ENCODE measurements around the gene DCP1A. TPM values are rescaled to one million over a fixed set of nuclear protein-coding genes. Genes with fewer than 3 reads are reported as not detected.
A peak's percentile ranks its signal among the peaks of the same experiment; 100 is the strongest.

Gene DCP1A
- total and polyA plus RNA-seq, 2 experiments from 2014 or later = 19.3 to 32.0 TPM

DNA sequence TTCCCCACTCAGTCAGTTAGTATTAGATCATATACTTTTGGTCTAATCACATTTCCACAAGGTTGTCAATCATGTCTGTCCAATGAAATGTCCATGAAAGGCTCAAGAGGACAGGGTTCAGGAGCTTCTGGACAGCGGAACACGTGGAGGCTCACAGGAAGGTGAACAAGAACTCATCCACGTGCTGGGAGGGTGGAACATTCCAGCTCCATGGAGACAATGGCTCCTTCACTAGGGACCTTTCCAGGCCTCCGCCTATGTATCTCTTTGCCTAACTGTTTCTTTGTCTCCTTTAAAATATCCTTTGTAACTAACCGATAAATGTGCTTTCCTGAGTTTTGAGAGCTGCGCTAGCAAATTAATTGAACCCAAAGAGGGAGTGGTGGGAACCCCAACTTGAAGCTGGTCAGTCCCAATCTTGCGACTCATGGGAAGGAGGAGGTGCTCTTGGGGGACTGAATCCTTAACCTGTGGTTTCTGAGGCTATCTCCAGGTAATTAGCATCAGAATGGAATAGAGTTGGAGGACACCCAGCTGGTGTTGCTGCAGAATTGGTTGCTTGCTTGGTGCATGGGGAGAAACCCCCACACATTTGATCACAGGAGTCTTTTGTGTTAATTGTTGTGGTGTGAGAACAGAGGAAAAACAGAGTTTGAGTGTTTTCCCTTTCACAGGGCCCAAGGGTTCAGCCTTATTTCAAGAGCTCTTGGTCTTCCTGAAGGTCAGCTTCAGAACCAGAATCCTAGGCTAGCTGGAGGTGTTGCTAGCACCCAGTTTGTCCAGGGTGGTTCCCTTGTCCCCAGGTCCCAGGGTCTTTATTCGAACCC, 88.5 kb downstream of the DCP1A start (continued):
- TF ChIP-seq REST (IDR thresholded peaks at IDR 0.05; ENCODE audit: unreplicated experiment) (no peak), ZNF114 (CRISPR knock-in tag; IDR thresholded peaks at IDR 0.05) (no peak), CTCF (conservative IDR thresholded peaks at IDR 0.05; ENCODE audit: low read depth in 2 of 2) (peak in 1 of 2 experiments; percentile 51; a peak in 2 of 4 replicates)
- TF ChIP-seq, protein P1, sequence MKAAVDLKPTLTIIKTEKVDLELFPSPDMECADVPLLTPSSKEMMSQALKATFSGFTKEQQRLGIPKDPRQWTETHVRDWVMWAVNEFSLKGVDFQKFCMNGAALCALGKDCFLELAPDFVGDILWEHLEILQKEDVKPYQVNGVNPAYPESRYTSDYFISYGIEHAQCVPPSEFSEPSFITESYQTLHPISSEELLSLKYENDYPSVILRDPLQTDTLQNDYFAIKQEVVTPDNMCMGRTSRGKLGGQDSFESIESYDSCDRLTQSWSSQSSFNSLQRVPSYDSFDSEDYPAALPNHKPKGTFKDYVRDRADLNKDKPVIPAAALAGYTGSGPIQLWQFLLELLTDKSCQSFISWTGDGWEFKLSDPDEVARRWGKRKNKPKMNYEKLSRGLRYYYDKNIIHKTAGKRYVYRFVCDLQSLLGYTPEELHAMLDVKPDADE (IDR thresholded peaks at IDR 0.05) = no peak

DNA sequence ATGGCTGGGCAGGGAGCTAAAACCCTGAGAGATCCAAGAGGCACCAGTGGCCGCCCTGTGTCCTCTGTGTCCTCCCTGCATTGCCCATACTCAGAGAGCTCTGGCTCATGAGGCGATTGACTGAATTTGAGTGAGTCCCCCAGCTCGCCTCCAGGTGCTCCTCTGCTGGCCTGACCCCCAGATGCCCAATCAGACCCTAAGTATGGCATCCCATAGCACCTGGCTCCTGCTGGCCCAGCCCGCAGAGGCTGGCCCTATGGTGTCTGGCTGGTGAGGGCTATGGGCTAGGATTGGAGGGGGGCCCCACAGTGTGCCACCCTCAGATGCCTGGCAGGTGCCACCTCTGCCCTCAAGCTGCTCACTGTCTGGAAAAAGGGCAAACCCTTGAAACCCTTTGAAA, 89.9 kb downstream of the DCP1A start:
- Histone ChIP-seq H3K9me2 (ENCODE audit: insufficient read depth) (peaks cover 11% of the 10 kb centered on the region; the same call in 1 of the 2 replicates), H3K27ac (ENCODE audit: low read depth) (no peak overlapping the region), H3K4me1 (ENCODE audit: insufficient read depth) (peaks cover 46% of the 10 kb centered on the region), H3K27me3 (ENCODE audit: insufficient read depth) (no peaks in the 10 kb centered on the region), H2AFZ (no peak overlapping the region), H3F3A (replicated peaks; ENCODE audit: low read depth) (peaks cover 24% of the 10 kb centered on the region), H4K20me1 (replicated peaks; ENCODE audit: insufficient read depth) (peaks cover 15% of the 10 kb centered on the region), H3K79me2 (replicated peaks; ENCODE audit: insufficient read depth) (peaks cover 39% of the 10 kb centered on the region), H3K4me2 (0 out of 2 replicates have a peak overlapping the region, but pooled peaks have one; percentile 39), H3K36me3 (ENCODE audit: insufficient read depth) (peaks cover 13% of the 10 kb centered on the region; the same call in 1 of the 2 replicates), H3K4me3 (no peak overlapping the region)
- H3K4me1 Mint-ChIP-seq = peaks cover 47% of the 10 kb centered on the region
- H3K9me3 Mint-ChIP-seq = no peaks in the 10 kb centered on the region
- no peak overlapping the region; the same call in 2 of the 3 replicates for H3K4me3 Mint-ChIP-seq
- H3K36me3 Mint-ChIP-seq (ENCODE audit: low read depth) = peaks cover 27% of the 10 kb centered on the region
- no peak for ATAC-seq
- H3K27ac Mint-ChIP-seq = no peak overlapping the region
- H3K27me3 Mint-ChIP-seq (ENCODE audit: insufficient read depth, low read depth, poor library complexity) = peaks cover 40% of the 10 kb centered on the region
- no peak for DNase-seq (ENCODE audit: low spot score)
- TF ChIP-seq, protein P2, sequence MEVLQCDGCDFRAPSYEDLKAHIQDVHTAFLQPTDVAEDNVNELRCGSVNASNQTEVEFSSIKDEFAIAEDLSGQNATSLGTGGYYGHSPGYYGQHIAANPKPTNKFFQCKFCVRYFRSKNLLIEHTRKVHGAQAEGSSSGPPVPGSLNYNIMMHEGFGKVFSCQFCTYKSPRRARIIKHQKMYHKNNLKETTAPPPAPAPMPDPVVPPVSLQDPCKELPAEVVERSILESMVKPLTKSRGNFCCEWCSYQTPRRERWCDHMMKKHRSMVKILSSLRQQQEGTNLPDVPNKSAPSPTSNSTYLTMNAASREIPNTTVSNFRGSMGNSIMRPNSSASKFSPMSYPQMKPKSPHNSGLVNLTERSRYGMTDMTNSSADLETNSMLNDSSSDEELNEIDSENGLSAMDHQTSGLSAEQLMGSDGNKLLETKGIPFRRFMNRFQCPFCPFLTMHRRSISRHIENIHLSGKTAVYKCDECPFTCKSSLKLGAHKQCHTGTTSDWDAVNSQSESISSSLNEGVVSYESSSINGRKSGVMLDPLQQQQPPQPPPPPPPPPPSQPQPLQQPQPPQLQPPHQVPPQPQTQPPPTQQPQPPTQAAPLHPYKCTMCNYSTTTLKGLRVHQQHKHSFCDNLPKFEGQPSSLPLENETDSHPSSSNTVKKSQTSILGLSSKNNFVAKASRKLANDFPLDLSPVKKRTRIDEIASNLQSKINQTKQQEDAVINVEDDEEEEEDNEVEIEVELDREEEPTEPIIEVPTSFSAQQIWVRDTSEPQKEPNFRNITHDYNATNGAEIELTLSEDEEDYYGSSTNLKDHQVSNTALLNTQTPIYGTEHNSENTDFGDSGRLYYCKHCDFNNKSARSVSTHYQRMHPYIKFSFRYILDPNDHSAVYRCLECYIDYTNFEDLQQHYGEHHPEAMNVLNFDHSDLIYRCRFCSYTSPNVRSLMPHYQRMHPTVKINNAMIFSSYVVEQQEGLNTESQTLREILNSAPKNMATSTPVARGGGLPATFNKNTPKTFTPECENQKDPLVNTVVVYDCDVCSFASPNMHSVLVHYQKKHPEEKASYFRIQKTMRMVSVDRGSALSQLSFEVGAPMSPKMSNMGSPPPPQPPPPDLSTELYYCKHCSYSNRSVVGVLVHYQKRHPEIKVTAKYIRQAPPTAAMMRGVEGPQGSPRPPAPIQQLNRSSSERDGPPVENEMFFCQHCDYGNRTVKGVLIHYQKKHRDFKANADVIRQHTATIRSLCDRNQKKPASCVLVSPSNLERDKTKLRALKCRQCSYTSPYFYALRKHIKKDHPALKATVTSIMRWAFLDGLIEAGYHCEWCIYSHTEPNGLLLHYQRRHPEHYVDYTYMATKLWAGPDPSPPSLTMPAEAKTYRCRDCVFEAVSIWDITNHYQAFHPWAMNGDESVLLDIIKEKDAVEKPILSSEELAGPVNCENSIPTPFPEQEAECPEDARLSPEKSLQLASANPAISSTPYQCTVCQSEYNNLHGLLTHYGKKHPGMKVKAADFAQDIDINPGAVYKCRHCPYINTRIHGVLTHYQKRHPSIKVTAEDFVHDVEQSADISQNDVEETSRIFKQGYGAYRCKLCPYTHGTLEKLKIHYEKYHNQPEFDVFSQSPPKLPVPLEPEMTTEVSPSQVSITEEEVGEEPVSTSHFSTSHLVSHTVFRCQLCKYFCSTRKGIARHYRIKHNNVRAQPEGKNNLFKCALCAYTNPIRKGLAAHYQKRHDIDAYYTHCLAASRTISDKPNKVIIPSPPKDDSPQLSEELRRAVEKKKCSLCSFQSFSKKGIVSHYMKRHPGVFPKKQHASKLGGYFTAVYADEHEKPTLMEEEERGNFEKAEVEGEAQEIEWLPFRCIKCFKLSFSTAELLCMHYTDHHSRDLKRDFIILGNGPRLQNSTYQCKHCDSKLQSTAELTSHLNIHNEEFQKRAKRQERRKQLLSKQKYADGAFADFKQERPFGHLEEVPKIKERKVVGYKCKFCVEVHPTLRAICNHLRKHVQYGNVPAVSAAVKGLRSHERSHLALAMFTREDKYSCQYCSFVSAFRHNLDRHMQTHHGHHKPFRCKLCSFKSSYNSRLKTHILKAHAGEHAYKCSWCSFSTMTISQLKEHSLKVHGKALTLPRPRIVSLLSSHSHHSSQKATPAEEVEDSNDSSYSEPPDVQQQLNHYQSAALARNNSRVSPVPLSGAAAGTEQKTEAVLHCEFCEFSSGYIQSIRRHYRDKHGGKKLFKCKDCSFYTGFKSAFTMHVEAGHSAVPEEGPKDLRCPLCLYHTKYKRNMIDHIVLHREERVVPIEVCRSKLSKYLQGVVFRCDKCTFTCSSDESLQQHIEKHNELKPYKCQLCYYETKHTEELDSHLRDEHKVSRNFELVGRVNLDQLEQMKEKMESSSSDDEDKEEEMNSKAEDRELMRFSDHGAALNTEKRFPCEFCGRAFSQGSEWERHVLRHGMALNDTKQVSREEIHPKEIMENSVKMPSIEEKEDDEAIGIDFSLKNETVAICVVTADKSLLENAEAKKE (CRISPR knock-in tag; IDR thresholded peaks at IDR 0.05) = no peak
- TF ChIP-seq ZNF114 (CRISPR knock-in tag; IDR thresholded peaks at IDR 0.05) = no peak
- TF ChIP-seq EZH2 (IDR thresholded peaks at IDR 0.05; ENCODE audit: low read depth, unreplicated experiment) = no peak
- no peak for TF ChIP-seq NANOG (IDR thresholded peaks at IDR 0.05; ENCODE audit: borderline replicate concordance)
- TF ChIP-seq CREB1 (CRISPR knock-in tag; IDR thresholded peaks at IDR 0.05; ENCODE audit: low read depth) = no peak

All from GM23338 (cell line).